H1 (cell line): ENCODE results near the gene EIF3J. TPM values are rescaled to one million over a fixed set of nuclear protein-coding genes. Genes with fewer than 3 reads are reported as not detected.

Experiments
- CTCF ChIA-PET: fragments of 300-600 bp; sonication (Branson Sonifier 250); formaldehyde crosslinking; loops from one replicate; lab custom pipeline; 2021; ENCODE audit not compliant: partially characterized antibody; lab: Charles Lee
- POLR2A ChIA-PET: fragments of 300-600 bp; sonication (Branson Sonifier 250); formaldehyde crosslinking; loops from one replicate; lab custom pipeline; 2021; ENCODE audit warnings: inconsistent platforms; ENCODE audit not compliant: partially characterized antibody; lab: Charles Lee
- DNase-seq, 2 experiments: peaks; one replicate each; pipeline versions ENCODE4 v3.0.0 to v3.0.0-alpha.2; 2010 to 2022; ENCODE audit warnings: low spot score in 2 of 2, low read depth in 1 of 2, mixed read lengths in 1 of 2
- FAIRE-seq: peaks from 2 replicates; lab custom pipeline; 2011; peaks lifted over from hg19 to GRCh38; lab: Jason Lieb, UNC
- H2AFZ ChIP-seq: 2 replicates; pipeline ENCODE4 v1.8.1; 2012; ENCODE audit warnings: low read length, inconsistent platforms
- H2AK5ac ChIP-seq: 2 replicates; pipeline ENCODE4 v1.6.1; 2013; ENCODE audit warnings: low read depth, low read length
- H2BK120ac ChIP-seq: replicated peaks from 2 replicates; pipeline ENCODE3; 2013; ENCODE audit warnings: low read depth, low read length, inconsistent platforms
- H2BK12ac ChIP-seq: 2 replicates; pipeline ENCODE4 v1.6.1; 2013; ENCODE audit warnings: low read depth, low read length
- H2BK15ac ChIP-seq: 2 replicates; pipeline ENCODE4 v1.6.1; 2013; ENCODE audit warnings: low read length
- H2BK20ac ChIP-seq: 2 replicates; pipeline ENCODE4 v1.6.1; 2013; ENCODE audit warnings: low read length
- H2BK5ac ChIP-seq: 2 replicates; pipeline ENCODE4 v1.6.1; 2013; ENCODE audit warnings: low read depth, low read length
- H3K14ac ChIP-seq: 2 replicates; pipeline ENCODE4 v1.6.1; 2013; ENCODE audit warnings: inconsistent platforms; ENCODE audit not compliant: insufficient read length
- H3K18ac ChIP-seq: 2 replicates; pipeline ENCODE4 v1.6.1; 2013; ENCODE audit warnings: low read length; ENCODE audit errors: extremely low read depth
- H3K23ac ChIP-seq: 2 replicates; pipeline ENCODE4 v1.6.1; 2013; ENCODE audit warnings: inconsistent platforms; ENCODE audit not compliant: insufficient read length
- H3K23me2 ChIP-seq: 2 replicates; pipeline ENCODE4 v1.6.1; 2013; ENCODE audit warnings: low read depth, low read length
- H3K27ac ChIP-seq: 2 replicates; pipeline ENCODE4 v1.6.1; 2011; ENCODE audit warnings: low read depth, low read length, inconsistent platforms
- H3K27me3 ChIP-seq, 4 experiments: replicated peaks in 1 of 4; 1 replicate in 1 of 4; 2 replicates in 3 of 4; pipeline versions ENCODE4 v1.6.1 to v1.8.1; 2011 to 2013; ENCODE audit warnings: low read length in 3 of 4, mild to moderate bottlenecking in 3 of 4, inconsistent platforms in 2 of 4, mixed read lengths in 2 of 4, moderate library complexity in 1 of 4; ENCODE audit not compliant: control insufficient read depth in 3 of 4, insufficient read depth in 3 of 4; ENCODE audit errors: extremely low read depth in 1 of 4
- H3K36me3 ChIP-seq, 4 experiments: 2 replicates each; pipeline versions ENCODE4 v1.6.1 to v1.8.1; 2011 to 2013; ENCODE audit warnings: mild to moderate bottlenecking in 4 of 4, low read length in 3 of 4, moderate library complexity in 2 of 4, control low read depth in 1 of 4, inconsistent platforms in 1 of 4; ENCODE audit not compliant: insufficient read depth in 4 of 4, control insufficient read depth in 2 of 4
- H3K4ac ChIP-seq: replicated peaks from 2 replicates; pipeline ENCODE3; 2013; ENCODE audit warnings: low read length, low read depth, mixed read lengths, inconsistent platforms; ENCODE audit not compliant: insufficient read length
- H3K4me1 ChIP-seq, 4 experiments: replicated peaks in 1 of 4; 1 replicate in 1 of 4; 2 replicates in 3 of 4; pipeline versions ENCODE4 v1.6.1 to v1.8.1; 2011 to 2013; ENCODE audit warnings: low read length in 3 of 4, inconsistent platforms in 2 of 4, mixed read lengths in 1 of 4; ENCODE audit not compliant: insufficient read depth in 4 of 4, control insufficient read depth in 3 of 4
- H3K4me2 ChIP-seq, 2 experiments: 2 replicates each; pipeline versions ENCODE4 v1.6.1 to v1.8.1; 2011 to 2013; ENCODE audit warnings: low read depth in 2 of 2, low read length in 2 of 2, control low read depth in 1 of 2, inconsistent platforms in 1 of 2, mild to moderate bottlenecking in 1 of 2; ENCODE audit not compliant: insufficient read depth in 1 of 2
- H3K4me3 ChIP-seq, 4 experiments: fragments of 200-600, 300-600 bp in 1 of 4; sonication (generic), shearing (Covaris generic), sonication (Bioruptor Twin) in 1 of 4; 2 replicates each; pipeline versions ENCODE4 v1.5.1 to v1.8.1; 2011 to 2016; ENCODE audit warnings: low read length in 4 of 4, low read depth in 3 of 4, control low read depth in 2 of 4, inconsistent platforms in 2 of 4, mild to moderate bottlenecking in 2 of 4, mixed read lengths in 1 of 4, moderate library complexity in 1 of 4; ENCODE audit not compliant: insufficient read depth in 2 of 4; ENCODE audit errors: extremely low read depth in 1 of 4
- H3K56ac ChIP-seq: replicated peaks from 2 replicates; pipeline ENCODE3; 2013; ENCODE audit warnings: low read depth, mild to moderate bottlenecking, mixed read lengths, low read length, inconsistent platforms; ENCODE audit not compliant: insufficient read length
- H3K79me1 ChIP-seq: 2 replicates; pipeline ENCODE4 v1.6.1; 2013; ENCODE audit warnings: low read depth, low read length, control low read depth
- H3K79me2 ChIP-seq, 2 experiments: 2 replicates each; pipeline versions ENCODE4 v1.6.1 to v1.8.1; 2012 to 2013; ENCODE audit warnings: low read length in 2 of 2, mild to moderate bottlenecking in 2 of 2, inconsistent platforms in 1 of 2; ENCODE audit not compliant: insufficient read depth in 2 of 2, control insufficient read depth in 1 of 2
- H3K9ac ChIP-seq, 4 experiments: replicated peaks in 1 of 4; 1 replicate in 1 of 4; 2 replicates in 3 of 4; pipeline versions ENCODE4 v1.6.1 to v1.8.1; 2011 to 2013; ENCODE audit warnings: low read depth in 3 of 4, low read length in 3 of 4, control low read depth in 2 of 4, mild to moderate bottlenecking in 2 of 4, moderate library complexity in 2 of 4, inconsistent platforms in 1 of 4; ENCODE audit errors: extremely low read depth in 1 of 4
- H3K9me3 ChIP-seq, 2 experiments: 2 replicates each; pipeline versions ENCODE4 v1.6.1 to v1.8.1; 2012 to 2013; ENCODE audit warnings: mild to moderate bottlenecking in 2 of 2, moderate library complexity in 2 of 2, control low read depth in 1 of 2, inconsistent platforms in 1 of 2, low read depth in 1 of 2, low read length in 1 of 2, mixed read lengths in 1 of 2; ENCODE audit not compliant: insufficient read depth in 2 of 2
- H4K20me1 ChIP-seq, 2 experiments: replicated peaks in 1 of 2; 2 replicates each; pipeline versions ENCODE3 to v1.8.1; 2011 to 2013; ENCODE audit warnings: inconsistent platforms in 2 of 2, low read length in 2 of 2, mild to moderate bottlenecking in 1 of 2; ENCODE audit not compliant: insufficient read depth in 2 of 2, control insufficient read depth in 1 of 2
- H4K5ac ChIP-seq: 2 replicates; pipeline ENCODE4 v1.6.1; 2013; ENCODE audit warnings: low read length, low read depth, mixed read lengths, inconsistent platforms; ENCODE audit not compliant: insufficient read length
- H4K8ac ChIP-seq: 2 replicates; pipeline ENCODE4 v1.8.0; 2013; ENCODE audit warnings: mild to moderate bottlenecking, moderate library complexity, low read length, inconsistent platforms; ENCODE audit not compliant: insufficient read depth; ENCODE audit errors: extremely low read depth
- H4K91ac ChIP-seq: replicated peaks from 2 replicates; pipeline ENCODE3; 2013; ENCODE audit warnings: low read length, mixed read lengths, inconsistent platforms; ENCODE audit not compliant: insufficient read length
- BRCA1 ChIP-seq: IDR thresholded peaks from 2 replicates; pipeline ENCODE4 v1.6.1; 2012; ENCODE audit warnings: low read depth, low read length, improper control_type of control experiment
- RXRA ChIP-seq: IDR thresholded peaks from 2 replicates; pipeline ENCODE4 v1.6.1; 2011; ENCODE audit warnings: low read depth, mild to moderate bottlenecking, low read length, moderate library complexity; ENCODE audit not compliant: insufficient read depth
- SUZ12 ChIP-seq: fragments of 200-600 bp; sonication (generic); IDR thresholded peaks from 2 replicates; pipeline ENCODE4 v1.6.1; 2012; ENCODE audit warnings: mild to moderate bottlenecking, inconsistent platforms, low read length, moderate library complexity, mixed read lengths
- TBP ChIP-seq: IDR thresholded peaks from 2 replicates; pipeline ENCODE4 v1.6.1; 2011; ENCODE audit warnings: low read depth, low read length, improper control_type of control experiment
- TEAD4 ChIP-seq: IDR thresholded peaks from 2 replicates; pipeline ENCODE4 v1.6.1; 2012; ENCODE audit warnings: low read depth, low read length, inconsistent platforms, mixed read lengths
- WGBS, 2 experiments: shearing (Covaris generic) in 1 of 2; methylation state at CpG; one replicate each; pipeline versions ENCODE4 v1.1.6 to v1.1.7; 2013 to 2015; ENCODE audit warnings: low lambda C conversion rate in 2 of 2, mixed read lengths in 2 of 2, inconsistent platforms in 1 of 2, low coverage in 1 of 2, missing lambda C conversion rate in 1 of 2; ENCODE audit not compliant: insufficient replicate concordance in 2 of 2, insufficient coverage in 1 of 2, insufficient read length in 1 of 2; ENCODE audit errors: extremely low coverage in 1 of 2, missing lambda C conversion rate in 1 of 2; 5-methylcytosine and 5-hydroxymethylcytosine counted together
- polyA plus RNA-seq, 7 experiments: library from polyadenylated mRNA; depleted of rRNA in 3 of 7; stranded (reverse) in 5 of 7; unstranded in 2 of 7; fragments of >200 nt in 5 of 7; fragments of 200-250 nt in 2 of 7; gene quantifications; 1 replicate in 5 of 7; 2 replicates in 1 of 7; 4 replicates in 1 of 7; pipeline versions ENCODE4 v1.2.1 to v1.2.3, GENCODE V29; 2011 to 2013; ENCODE audit warnings: missing spikeins in 2 of 7, mixed read lengths in 2 of 7
- total RNA-seq: library from RNA; stranded (reverse); fragmentation: NEBNext Ultra II Directional; extraction: Animal tissue kit (Norgen Biotek cat#: 25700); gene quantifications from 2 replicates; pipeline ENCODE4 v1.2.1, GENCODE V29; 2021

The EIF3J gene
- total and polyA plus RNA-seq, 2 of the 8 experiments (the other 6 are each of a cell fraction or from before 2014, with no cell fraction given), result 26.8 to 119 TPM

- H3K56ac ChIP-seq, result no peak overlapping the region
- CTCF ChIA-PET, result interaction anchor here (1.2 to 1.7 kb wide), 3 partner anchors 9 to 225 kb away, joined by 3 to 6 read pairs (median 5); partner anchors contain the start of gene EIF3J
- H4K5ac ChIP-seq, result no peak overlapping the region
- no peak overlapping the region for H3K9ac ChIP-seq
- H3K14ac ChIP-seq, result no peak overlapping the region
- H4K8ac ChIP-seq, result no peak overlapping the region
- H2AK5ac ChIP-seq, result no peak overlapping the region
- peaks cover 0 to 32% of the 10 kb centered on the region in 2 experiments; a peak in 3 of 4 replicates for H3K79me2 ChIP-seq
- TF ChIP-seq SUZ12 (no peak), TEAD4 (no peak), BRCA1 (no peak), TBP (no peak), RXRA (no peak)
- no peak overlapping the region for H3K4me2 ChIP-seq
- H2BK15ac ChIP-seq, result no peak overlapping the region
- H4K91ac ChIP-seq, result no peak overlapping the region
- no peaks in the 10 kb centered on the region for H3K79me1 ChIP-seq
- no peak overlapping the region for H2BK5ac ChIP-seq
- no peak overlapping the region for H3K27ac ChIP-seq
- peaks cover 0 to 5% of the 10 kb centered on the region in 2 experiments for H4K20me1 ChIP-seq
- H3K4ac ChIP-seq, result no peak overlapping the region
- H3K9me3 ChIP-seq, result no peaks in the 10 kb centered on the region
- no peak for DNase-seq
- H3K23me2 ChIP-seq, result no peaks in the 10 kb centered on the region
- no peak overlapping the region for H3K23ac ChIP-seq
- FAIRE-seq, result no peak
- 95% methylated on average over 4 of the region's 4 CpGs; no CpG with 5 or more reads in 1 of the 2 experiments for WGBS, 2 experiments
- POLR2A ChIA-PET, result interaction anchor here (0.8 to 1.7 kb wide), 2 partner anchors 13 to 14 kb away, joined by 3 to 5 read pairs; partner anchors contain the start of gene EIF3J
- peaks cover 3 to 43% (median 24%) of the 10 kb centered on the region in 4 experiments for H3K36me3 ChIP-seq
- no peak overlapping the region for H3K4me3 ChIP-seq
- no peaks in the 10 kb centered on the region for H3K27me3 ChIP-seq
- no peaks in the 10 kb centered on the region for H3K4me1 ChIP-seq
- no peak overlapping the region for H2AFZ ChIP-seq
- H2BK20ac ChIP-seq, result no peak overlapping the region
- no peak overlapping the region for H2BK12ac ChIP-seq
- no peak overlapping the region for H2BK120ac ChIP-seq
- H3K18ac ChIP-seq, result no peak overlapping the region
Observed at GRCh38 chr15:44550734-44551133, 13.8 kb downstream of the EIF3J start.
